ENCODE results near the gene NCMAP. TPM values are rescaled to one million over a fixed set of nuclear protein-coding genes. Genes with fewer than 3 reads are reported as not detected.
"Not testable (repeated sequence)": the region's sequence is repeated elsewhere in the genome, so short reads cannot be mapped to it uniquely, and the experiment has no call there.

The NCMAP gene
- total RNA-seq, 1 experiment from 2014 or later: 0.33 TPM

- ChIA-PET CTCF (interaction anchor here (0.7 kb wide), 1 partner anchor 14 kb away, joined by 6 read pairs; no protein-coding TSS in a partner anchor), POLR2A (no interaction called here)
- TF ChIP-seq REST (IDR thresholded peaks at IDR 0.05; ENCODE audit: insufficient read depth in 1 of 2, low read depth in 2 of 2, low read length in 1 of 2) (no peak), CTCF (IDR thresholded peaks at IDR 0.05) (no peak), POLR2AphosphoS5 (IDR thresholded peaks at IDR 0.05; ENCODE audit: low read depth, low read length) (no peak), TCF7L2 (IDR thresholded peaks at IDR 0.05; ENCODE audit: low read depth, low read length) (no peak), SIN3A (IDR thresholded peaks at IDR 0.05; ENCODE audit: borderline replicate concordance, insufficient read depth, low read depth, low read length) (no peak)
- ATAC-seq (no peak), DNase-seq (ENCODE audit: low read depth, low spot score) (no peak)
- Histone ChIP-seq H3K4me1 (ENCODE audit: control insufficient read depth, insufficient read depth, low read length) (peaks cover 11% of the 10 kb centered on the region), H3K27ac (ENCODE audit: low read length) (no peak overlapping the region), H3K9me3 (ENCODE audit: control insufficient read depth, insufficient read depth, low read depth, low read length) (no peaks in the 10 kb centered on the region), H3K4me3 (ENCODE audit: low read depth in 2 of 2, low read length in 2 of 2) (no peak overlapping the region), H3K36me3 (ENCODE audit: control insufficient read depth, insufficient read depth, low read length) (no peaks in the 10 kb centered on the region), H3K27me3 (ENCODE audit: control insufficient read depth, insufficient read depth, low read length) (no peaks in the 10 kb centered on the region)
- BruUV-seq (replicated peaks): no TSS peak
- in situ Hi-C loops (cut with HindIII; ENCODE audit: low pct_unique_long_range_greater_than_20kb, low sequenced_read_pairs): no loop called here
- intact Hi-C loops (cut with micrococcal nuclease; ENCODE audit: unreplicated experiment): no loop called here
Measured at GRCh38 chr1:24517898-24518297, 38.0 kb upstream of the NCMAP start.

- H3K27me3 ChIP-seq (ENCODE audit: control insufficient read depth, insufficient read depth, low read length); H3K4me1 ChIP-seq (ENCODE audit: control insufficient read depth, insufficient read depth, low read length); in situ Hi-C loops (cut with HindIII; ENCODE audit: low pct_unique_long_range_greater_than_20kb, low sequenced_read_pairs); H3K36me3 ChIP-seq (ENCODE audit: control insufficient read depth, insufficient read depth, low read length); POLR2A ChIA-PET; DNase-seq (ENCODE audit: low read depth, low spot score); H3K4me3 ChIP-seq (ENCODE audit: low read depth in 2 of 2, low read length in 2 of 2); CTCF ChIA-PET; intact Hi-C loops (cut with micrococcal nuclease; ENCODE audit: unreplicated experiment); ATAC-seq; H3K27ac ChIP-seq (ENCODE audit: low read length); H3K9me3 ChIP-seq (ENCODE audit: control insufficient read depth, insufficient read depth, low read depth, low read length); BruUV-seq (replicated peaks): not testable (repeated sequence)
Measured at GRCh38 chr1:24520282-24520681, 35.6 kb upstream of the NCMAP start.

GRCh38 chr1:24525606-24526005 lies 30.3 kb upstream of the NCMAP start:
- ATAC-seq: no peak

More at GRCh38 chr1:24525606-24526005, 30.3 kb upstream of the NCMAP start:
- no peak overlapping the region for H3K4me3 ChIP-seq (ENCODE audit: low read depth in 2 of 2, low read length in 2 of 2)
- H3K4me1 ChIP-seq (ENCODE audit: control insufficient read depth, insufficient read depth, low read length): no peaks in the 10 kb centered on the region
- BruUV-seq (replicated peaks): no TSS peak
- no peaks in the 10 kb centered on the region for H3K9me3 ChIP-seq (ENCODE audit: control insufficient read depth, insufficient read depth, low read depth, low read length)
- DNase-seq (ENCODE audit: low read depth, low spot score): no peak
- no peak overlapping the region for H3K27ac ChIP-seq (ENCODE audit: low read length)
- ChIA-PET CTCF (interaction anchor here (0.6 kb wide), 1 partner anchor 110 kb away, joined by 3 read pairs; the partner anchor contains the start of gene NIPAL3), POLR2A (interaction anchor here (0.5 kb wide), 1 partner anchor 302 kb away, joined by 11 read pairs; no protein-coding TSS in a partner anchor)
- intact Hi-C loops (cut with micrococcal nuclease; ENCODE audit: unreplicated experiment): no loop called here
- no peaks in the 10 kb centered on the region for H3K27me3 ChIP-seq (ENCODE audit: control insufficient read depth, insufficient read depth, low read length)
- TF ChIP-seq TCF7L2 (IDR thresholded peaks at IDR 0.05; ENCODE audit: low read depth, low read length) (no peak), SIN3A (IDR thresholded peaks at IDR 0.05; ENCODE audit: borderline replicate concordance, insufficient read depth, low read depth, low read length) (no peak), POLR2AphosphoS5 (IDR thresholded peaks at IDR 0.05; ENCODE audit: low read depth, low read length) (no peak), CTCF (IDR thresholded peaks at IDR 0.05) (no peak), REST (IDR thresholded peaks at IDR 0.05; ENCODE audit: insufficient read depth in 1 of 2, low read depth in 2 of 2, low read length in 1 of 2) (no peak)
- in situ Hi-C loops (cut with HindIII; ENCODE audit: low pct_unique_long_range_greater_than_20kb, low sequenced_read_pairs): no loop called here
- H3K36me3 ChIP-seq (ENCODE audit: control insufficient read depth, insufficient read depth, low read length): no peaks in the 10 kb centered on the region

All from Panc1 (cell line).